Peyer's patch (tissue), 4 donors: ENCODE measurements around the gene COL5A2.

Experiments
- POLR2A ChIP-seq, 2 donors: fragments of 450-650 bp; IDR thresholded peaks; one replicate each; pipeline ENCODE4 v1.5.1; 2017; ENCODE audit warnings: antibody characterized with exemption in 2 of 2, mild to moderate bottlenecking in 2 of 2, moderate library complexity in 2 of 2
- TF ChIP-seq, protein P1 (sequence below), 6 experiments: fragments of 450-650 bp in 4 of 6; fragments of 200-600 bp in 2 of 6; sonication (generic) in 1 of 6; IDR thresholded peaks; one replicate each; pipeline ENCODE4 v1.5.1; 2017 to 2019; ENCODE audit warnings: antibody characterized with exemption in 6 of 6, mild to moderate bottlenecking in 3 of 6, moderate library complexity in 1 of 6

DNA sequence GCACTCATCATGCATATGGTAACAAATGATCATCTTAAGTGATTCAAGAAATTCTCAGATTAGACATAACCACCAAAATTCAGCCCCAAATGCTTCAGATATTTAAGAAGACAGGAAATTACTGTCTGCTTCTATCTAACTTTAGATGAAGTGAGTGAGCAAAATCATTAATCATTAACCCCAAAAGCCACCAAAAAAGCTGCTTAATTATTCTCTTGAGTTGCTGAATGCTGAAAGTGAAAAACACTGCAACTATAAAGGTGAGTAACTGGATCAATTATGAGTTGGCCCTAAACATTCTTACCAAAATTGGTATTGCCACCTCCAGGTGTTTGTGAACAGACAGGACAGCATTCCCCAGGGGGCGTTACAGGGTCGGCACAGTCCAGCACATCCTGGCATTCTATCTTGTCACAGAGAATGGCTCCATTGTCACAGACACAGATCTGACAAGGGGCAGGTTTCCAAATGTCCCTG, 69.6 kb downstream of the COL5A2 start:
- TF ChIP-seq, protein P1, sequence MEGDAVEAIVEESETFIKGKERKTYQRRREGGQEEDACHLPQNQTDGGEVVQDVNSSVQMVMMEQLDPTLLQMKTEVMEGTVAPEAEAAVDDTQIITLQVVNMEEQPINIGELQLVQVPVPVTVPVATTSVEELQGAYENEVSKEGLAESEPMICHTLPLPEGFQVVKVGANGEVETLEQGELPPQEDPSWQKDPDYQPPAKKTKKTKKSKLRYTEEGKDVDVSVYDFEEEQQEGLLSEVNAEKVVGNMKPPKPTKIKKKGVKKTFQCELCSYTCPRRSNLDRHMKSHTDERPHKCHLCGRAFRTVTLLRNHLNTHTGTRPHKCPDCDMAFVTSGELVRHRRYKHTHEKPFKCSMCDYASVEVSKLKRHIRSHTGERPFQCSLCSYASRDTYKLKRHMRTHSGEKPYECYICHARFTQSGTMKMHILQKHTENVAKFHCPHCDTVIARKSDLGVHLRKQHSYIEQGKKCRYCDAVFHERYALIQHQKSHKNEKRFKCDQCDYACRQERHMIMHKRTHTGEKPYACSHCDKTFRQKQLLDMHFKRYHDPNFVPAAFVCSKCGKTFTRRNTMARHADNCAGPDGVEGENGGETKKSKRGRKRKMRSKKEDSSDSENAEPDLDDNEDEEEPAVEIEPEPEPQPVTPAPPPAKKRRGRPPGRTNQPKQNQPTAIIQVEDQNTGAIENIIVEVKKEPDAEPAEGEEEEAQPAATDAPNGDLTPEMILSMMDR (IDR thresholded peaks at IDR 0.05), result no peak
- no peak for TF ChIP-seq POLR2A (IDR thresholded peaks at IDR 0.05)
